K562 (cell line): ENCODE results near the gene DCTN5. TPM values are rescaled to one million over a fixed set of nuclear protein-coding genes. Genes with fewer than 3 reads are reported as not detected.

ENCODE experiments used
- CBFA2T3 ChIP-seq: fragments of 450-650 bp; IDR thresholded peaks from 2 replicates; pipeline ENCODE4 v1.6.1; 2017
- CSDE1 ChIP-seq, 2 experiments: fragments of 450-650 bp; IDR thresholded peaks; 2 replicates each; pipeline ENCODE4 v1.6.1; 2016; ENCODE audit warnings: mild to moderate bottlenecking in 1 of 2
- DPF2 ChIP-seq: fragments of 450-650 bp; IDR thresholded peaks from 2 replicates; pipeline ENCODE4 v1.6.1; 2016
- EHMT2 ChIP-seq: fragments of 450-650 bp; IDR thresholded peaks from 2 replicates; pipeline ENCODE4 v1.6.1; 2018; ENCODE audit warnings: antibody characterized with exemption
- NCOA1 ChIP-seq: fragments of 450-650 bp; IDR thresholded peaks from 2 replicates; pipeline ENCODE4 v1.6.1; 2016; ENCODE audit warnings: low read depth
- NCOR1 ChIP-seq: fragments of 450-650 bp; IDR thresholded peaks from 2 replicates; pipeline ENCODE4 v1.6.1; 2016; ENCODE audit warnings: mild to moderate bottlenecking, moderate library complexity
- NFE2 ChIP-seq: IDR thresholded peaks from 2 replicates; pipeline ENCODE4 v1.6.1; 2014; ENCODE audit warnings: antibody characterized with exemption, low read depth
- NFIC ChIP-seq: fragments of 450-650 bp; IDR thresholded peaks from 2 replicates; pipeline ENCODE4 v1.6.1; 2017; ENCODE audit warnings: mild to moderate bottlenecking, inconsistent platforms
- NFXL1 ChIP-seq: fragments of 450-650 bp; formaldehyde crosslinking; IDR thresholded peaks from 2 replicates; pipeline ENCODE4 v1.4.0; 2021; ENCODE audit warnings: mild to moderate bottlenecking
- RBM22 ChIP-seq: fragments of 200-400 bp; formaldehyde crosslinking; IDR thresholded peaks from 2 replicates; pipeline ENCODE4 v1.6.1; 2018; ENCODE audit warnings: low read length, low read depth; ENCODE audit not compliant: poor library complexity, severe bottlenecking
- SMARCA5 ChIP-seq: fragments of 450-650 bp; IDR thresholded peaks from 2 replicates; pipeline ENCODE4 v1.6.1; 2016
- ZNF133 ChIP-seq: fragments of 250-450 bp; sonication (Bioruptor Pico); IDR thresholded peaks from 2 replicates; pipeline ENCODE4 v1.4.0; 2020; ENCODE audit warnings: mild to moderate bottlenecking
- ZNF143 ChIP-seq: sonication (generic); formaldehyde crosslinking; IDR thresholded peaks from 2 replicates; pipeline ENCODE4 v1.9.0; 2022; ENCODE audit warnings: mild to moderate bottlenecking, missing genetic modification reagents
- ZNF431 ChIP-seq: sonication (generic); formaldehyde crosslinking; IDR thresholded peaks from 2 replicates; pipeline ENCODE4 v1.8.0; 2022; ENCODE audit warnings: mild to moderate bottlenecking, missing genetic modification reagents
- polyA plus RNA-seq, 8 experiments: library from polyadenylated mRNA; depleted of rRNA in 4 of 8; stranded (reverse) in 5 of 8; unstranded in 3 of 8; fragments of >200 nt; fragmentation: Nextera tagmentation in 2 of 8; fragmentation: Illumina TruSeq in 1 of 8; extraction: Ambion mirVana in 2 of 8; extraction: Trizol in 1 of 8; gene quantifications; 2 replicates each; pipeline versions ENCODE4 v1.2.1 to v1.2.3, GENCODE V29; 2011 to 2014; ENCODE audit warnings: inconsistent platforms in 1 of 8, missing spikeins in 1 of 8
- total RNA-seq, 7 experiments: library from RNA; depleted of rRNA in 6 of 7; stranded (reverse); fragments of >200 nt in 6 of 7; fragmentation: Illumina TruSeq in 2 of 7; extraction: Trizol in 2 of 7; gene quantifications; 2 replicates each; pipeline versions ENCODE4 v1.2.1 to v1.2.3, GENCODE V29; 2011 to 2021; ENCODE audit warnings: low replicate concordance in 1 of 7
- TF ChIP-seq, protein P1 (sequence below): fragments of 450-650 bp; IDR thresholded peaks from 2 replicates; pipeline ENCODE4 v1.6.1; 2016
- TF ChIP-seq, protein P2 (sequence below): fragments of 250-450 bp; sonication (Bioruptor Pico); IDR thresholded peaks from 2 replicates; pipeline ENCODE4 v1.5.0; 2021
- TF ChIP-seq, protein P3 (sequence below), 2 experiments: fragments of 150-350 bp in 1 of 2; IDR thresholded peaks; 2 replicates each; pipeline ENCODE4 v1.6.1; 2012 to 2016; ENCODE audit warnings: low read depth in 2 of 2, low read length in 2 of 2, mild to moderate bottlenecking in 1 of 2, moderate library complexity in 1 of 2
- TF ChIP-seq, protein P4 (sequence below): sonication (generic); formaldehyde crosslinking; IDR thresholded peaks from 2 replicates; pipeline ENCODE4 v1.8.0; 2022; ENCODE audit warnings: mild to moderate bottlenecking, missing genetic modification reagents, borderline replicate concordance
- TF ChIP-seq, protein P5 (sequence below), 2 experiments: fragments of 250-450 bp in 1 of 2; fragments of 450-650 bp in 1 of 2; sonication (Bioruptor Pico) in 1 of 2; IDR thresholded peaks; 2 replicates each; pipeline versions ENCODE4 v1.6.1 to v1.8.0; 2016 to 2021; ENCODE audit warnings: mild to moderate bottlenecking in 2 of 2, moderate library complexity in 2 of 2, missing compliant biosample characterization in 1 of 2, missing genetic modification characterization in 1 of 2
- TF ChIP-seq, protein P6 (sequence below): fragments of 450-650 bp; formaldehyde crosslinking; IDR thresholded peaks from 2 replicates; pipeline ENCODE4 v1.4.0; 2022; ENCODE audit warnings: mild to moderate bottlenecking, moderate library complexity

The DCTN5 gene
- total and polyA plus RNA-seq, 9 of the 15 experiments (the other 6 are each of a cell fraction or from before 2014, with no cell fraction given): 35.8 to 149 (median 75.9) TPM

DNA sequence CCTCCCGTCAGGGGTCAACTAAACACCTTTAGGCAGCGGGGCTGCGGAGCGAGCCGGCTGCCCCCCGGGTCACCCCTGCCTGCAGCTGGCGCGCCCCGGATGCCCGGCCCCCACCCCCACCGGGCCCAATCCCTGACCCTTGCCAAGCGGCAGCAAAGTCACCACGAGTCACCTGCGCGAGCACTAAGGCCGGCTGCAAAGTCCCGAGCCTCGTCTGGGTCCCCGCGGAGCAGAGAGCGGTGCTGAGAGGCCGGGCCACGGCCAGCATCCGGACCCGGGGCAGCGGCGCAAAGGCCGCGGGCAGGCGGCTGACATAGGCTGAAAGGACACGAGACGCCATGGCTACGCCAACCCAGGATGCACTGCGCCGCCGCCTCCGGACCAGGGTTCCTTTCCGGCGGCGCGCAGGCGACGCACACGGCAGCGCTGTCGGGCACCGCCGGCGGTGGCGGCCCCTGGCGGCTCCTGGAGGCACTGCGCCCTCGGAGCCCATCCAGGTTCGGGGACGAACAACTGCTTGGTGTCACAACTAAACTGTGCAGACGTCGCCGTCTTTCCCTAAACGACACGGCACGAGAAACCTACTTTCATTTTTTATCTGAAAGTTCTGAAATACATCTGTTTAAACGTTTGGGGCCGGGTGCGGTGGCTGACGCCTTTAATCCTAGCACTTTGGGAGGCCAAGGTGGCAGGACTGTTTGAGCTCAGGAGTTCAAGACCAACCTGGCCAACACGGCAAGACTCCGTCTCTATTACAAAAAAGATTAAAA, 45.1 kb upstream of the DCTN5 start, which contains the start of gene NDUFAB1 (continued):
- TF ChIP-seq RBM22: peak; percentile 69
- TF ChIP-seq, protein P1, sequence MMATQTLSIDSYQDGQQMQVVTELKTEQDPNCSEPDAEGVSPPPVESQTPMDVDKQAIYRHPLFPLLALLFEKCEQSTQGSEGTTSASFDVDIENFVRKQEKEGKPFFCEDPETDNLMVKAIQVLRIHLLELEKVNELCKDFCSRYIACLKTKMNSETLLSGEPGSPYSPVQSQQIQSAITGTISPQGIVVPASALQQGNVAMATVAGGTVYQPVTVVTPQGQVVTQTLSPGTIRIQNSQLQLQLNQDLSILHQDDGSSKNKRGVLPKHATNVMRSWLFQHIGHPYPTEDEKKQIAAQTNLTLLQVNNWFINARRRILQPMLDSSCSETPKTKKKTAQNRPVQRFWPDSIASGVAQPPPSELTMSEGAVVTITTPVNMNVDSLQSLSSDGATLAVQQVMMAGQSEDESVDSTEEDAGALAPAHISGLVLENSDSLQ: 0 out of 2 replicates have a peak, but pooled peaks have one; percentile 6
- TF ChIP-seq, protein P2, sequence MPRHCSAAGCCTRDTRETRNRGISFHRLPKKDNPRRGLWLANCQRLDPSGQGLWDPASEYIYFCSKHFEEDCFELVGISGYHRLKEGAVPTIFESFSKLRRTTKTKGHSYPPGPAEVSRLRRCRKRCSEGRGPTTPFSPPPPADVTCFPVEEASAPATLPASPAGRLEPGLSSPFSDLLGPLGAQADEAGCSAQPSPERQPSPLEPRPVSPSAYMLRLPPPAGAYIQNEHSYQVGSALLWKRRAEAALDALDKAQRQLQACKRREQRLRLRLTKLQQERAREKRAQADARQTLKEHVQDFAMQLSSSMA: no peak
- no peak for TF ChIP-seq CSDE1 (IDR thresholded peaks at IDR 0.05)
- TF ChIP-seq, protein P3, sequence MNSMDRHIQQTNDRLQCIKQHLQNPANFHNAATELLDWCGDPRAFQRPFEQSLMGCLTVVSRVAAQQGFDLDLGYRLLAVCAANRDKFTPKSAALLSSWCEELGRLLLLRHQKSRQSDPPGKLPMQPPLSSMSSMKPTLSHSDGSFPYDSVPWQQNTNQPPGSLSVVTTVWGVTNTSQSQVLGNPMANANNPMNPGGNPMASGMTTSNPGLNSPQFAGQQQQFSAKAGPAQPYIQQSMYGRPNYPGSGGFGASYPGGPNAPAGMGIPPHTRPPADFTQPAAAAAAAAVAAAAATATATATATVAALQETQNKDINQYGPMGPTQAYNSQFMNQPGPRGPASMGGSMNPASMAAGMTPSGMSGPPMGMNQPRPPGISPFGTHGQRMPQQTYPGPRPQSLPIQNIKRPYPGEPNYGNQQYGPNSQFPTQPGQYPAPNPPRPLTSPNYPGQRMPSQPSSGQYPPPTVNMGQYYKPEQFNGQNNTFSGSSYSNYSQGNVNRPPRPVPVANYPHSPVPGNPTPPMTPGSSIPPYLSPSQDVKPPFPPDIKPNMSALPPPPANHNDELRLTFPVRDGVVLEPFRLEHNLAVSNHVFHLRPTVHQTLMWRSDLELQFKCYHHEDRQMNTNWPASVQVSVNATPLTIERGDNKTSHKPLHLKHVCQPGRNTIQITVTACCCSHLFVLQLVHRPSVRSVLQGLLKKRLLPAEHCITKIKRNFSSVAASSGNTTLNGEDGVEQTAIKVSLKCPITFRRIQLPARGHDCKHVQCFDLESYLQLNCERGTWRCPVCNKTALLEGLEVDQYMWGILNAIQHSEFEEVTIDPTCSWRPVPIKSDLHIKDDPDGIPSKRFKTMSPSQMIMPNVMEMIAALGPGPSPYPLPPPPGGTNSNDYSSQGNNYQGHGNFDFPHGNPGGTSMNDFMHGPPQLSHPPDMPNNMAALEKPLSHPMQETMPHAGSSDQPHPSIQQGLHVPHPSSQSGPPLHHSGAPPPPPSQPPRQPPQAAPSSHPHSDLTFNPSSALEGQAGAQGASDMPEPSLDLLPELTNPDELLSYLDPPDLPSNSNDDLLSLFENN (IDR thresholded peaks at IDR 0.05; ENCODE audit: low read depth in 2 of 2, low read length in 2 of 2): no peak
- no peak for TF ChIP-seq DPF2
- TF ChIP-seq, protein P4, sequence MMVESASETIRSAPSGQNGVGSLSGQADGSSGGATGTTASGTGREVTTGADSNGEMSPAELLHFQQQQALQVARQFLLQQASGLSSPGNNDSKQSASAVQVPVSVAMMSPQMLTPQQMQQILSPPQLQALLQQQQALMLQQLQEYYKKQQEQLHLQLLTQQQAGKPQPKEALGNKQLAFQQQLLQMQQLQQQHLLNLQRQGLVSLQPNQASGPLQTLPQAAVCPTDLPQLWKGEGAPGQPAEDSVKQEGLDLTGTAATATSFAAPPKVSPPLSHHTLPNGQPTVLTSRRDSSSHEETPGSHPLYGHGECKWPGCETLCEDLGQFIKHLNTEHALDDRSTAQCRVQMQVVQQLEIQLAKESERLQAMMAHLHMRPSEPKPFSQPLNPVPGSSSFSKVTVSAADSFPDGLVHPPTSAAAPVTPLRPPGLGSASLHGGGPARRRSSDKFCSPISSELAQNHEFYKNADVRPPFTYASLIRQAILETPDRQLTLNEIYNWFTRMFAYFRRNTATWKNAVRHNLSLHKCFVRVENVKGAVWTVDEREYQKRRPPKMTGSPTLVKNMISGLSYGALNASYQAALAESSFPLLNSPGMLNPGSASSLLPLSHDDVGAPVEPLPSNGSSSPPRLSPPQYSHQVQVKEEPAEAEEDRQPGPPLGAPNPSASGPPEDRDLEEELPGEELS: no peak
- peak; percentile 30; the same call in 1 of the 2 replicates for TF ChIP-seq NCOR1
- no peak for TF ChIP-seq NFXL1 (CRISPR knock-in tag)
- TF ChIP-seq NCOA1: no peak
- TF ChIP-seq, protein P5, sequence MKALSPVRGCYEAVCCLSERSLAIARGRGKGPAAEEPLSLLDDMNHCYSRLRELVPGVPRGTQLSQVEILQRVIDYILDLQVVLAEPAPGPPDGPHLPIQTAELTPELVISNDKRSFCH (CRISPR knock-in tag; IDR thresholded peaks at IDR 0.05): no peak
- TF ChIP-seq, protein P5 (tag; IDR thresholded peaks at IDR 0.05): no peak
- peak; percentile 85 for TF ChIP-seq ZNF143 (CRISPR knock-in tag)
- 0 out of 2 replicates have a peak, but pooled peaks have one; percentile 7 for TF ChIP-seq CBFA2T3
- peak; percentile 25; the same call in 1 of the 2 replicates for TF ChIP-seq NFE2
- peak; percentile 44; the same call in 1 of the 2 replicates for TF ChIP-seq ZNF431
- no peak for TF ChIP-seq SMARCA5
- TF ChIP-seq, protein P6, sequence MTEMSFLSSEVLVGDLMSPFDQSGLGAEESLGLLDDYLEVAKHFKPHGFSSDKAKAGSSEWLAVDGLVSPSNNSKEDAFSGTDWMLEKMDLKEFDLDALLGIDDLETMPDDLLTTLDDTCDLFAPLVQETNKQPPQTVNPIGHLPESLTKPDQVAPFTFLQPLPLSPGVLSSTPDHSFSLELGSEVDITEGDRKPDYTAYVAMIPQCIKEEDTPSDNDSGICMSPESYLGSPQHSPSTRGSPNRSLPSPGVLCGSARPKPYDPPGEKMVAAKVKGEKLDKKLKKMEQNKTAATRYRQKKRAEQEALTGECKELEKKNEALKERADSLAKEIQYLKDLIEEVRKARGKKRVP (CRISPR knock-in tag): no peak
- no peak for TF ChIP-seq EHMT2
- TF ChIP-seq ZNF133 (CRISPR knock-in tag): no peak
- TF ChIP-seq NFIC: peak; percentile 38; the same call in 1 of the 2 replicates
